ENCODE measurements around the gene FAM185A. TPM values are rescaled to one million over a fixed set of nuclear protein-coding genes. Genes with fewer than 3 reads are reported as not detected.

FAM185A gene
- total and polyA plus RNA-seq, 2 of the 13 experiments (the other 11 are each of a cell fraction or from before 2014, with no cell fraction given), result 5.0 to 11.6 TPM

- TF ChIP-seq ZFX (CRISPR knock-in tag; IDR thresholded peaks at IDR 0.05; ENCODE audit: low read depth) (no peak), GZF1 (CRISPR knock-in tag; IDR thresholded peaks at IDR 0.05) (no peak), ZBTB39 (CRISPR knock-in tag; IDR thresholded peaks at IDR 0.05) (no peak)
Observed at GRCh38 chr7:102849079-102849478, 100.3 kb downstream of the FAM185A start (continued).

- no peaks in the 10 kb centered on the region for H4K20me1 ChIP-seq (ENCODE audit: insufficient read depth, low read length)
- no peaks in the 10 kb centered on the region for H3K79me2 ChIP-seq (ENCODE audit: insufficient read depth, low read length)
- intact Hi-C loops (cut with micrococcal nuclease; ENCODE audit: unreplicated experiment) (no loop called here), in situ Hi-C loops (cut with HindIII; ENCODE audit: extremely low pct_ligation_motif_present, low pct_unique_long_range_greater_than_20kb) (no loop called here)
- no peak overlapping the region for H3K9ac ChIP-seq (ENCODE audit: insufficient read depth, low read depth, low read length)
- no peak overlapping the region for H3K4me2 ChIP-seq (ENCODE audit: low read depth, low read length)
- H3K4me3 ChIP-seq (replicated peaks in 1 of 3; ENCODE audit: insufficient read depth in 1 of 3, low read depth in 2 of 3, low read length in 3 of 3), result no peak overlapping the region
- H2AFZ ChIP-seq (ENCODE audit: low read length), result no peak overlapping the region
- ChIA-PET POLR2A (no interaction called here), CTCF (ENCODE audit: low intra/inter-chr PET ratio, low total read pairs) (no interaction called here)
- H3K36me3 ChIP-seq (replicated peaks in 1 of 2; ENCODE audit: control insufficient read depth in 1 of 2, insufficient read depth in 2 of 2, low read length in 2 of 2), result no peaks in the 10 kb centered on the region
- H3K27ac ChIP-seq (ENCODE audit: extremely low read length, insufficient read depth, low read length), result no peak overlapping the region
- FAIRE-seq (no peak), DNase-seq (ENCODE audit: low spot score) (no peak), ATAC-seq (no peak)
- 90% methylated on average over 3 of the region's 3 CpGs for WGBS (ENCODE audit: low lambda C conversion rate)
- BruUV-seq (replicated peaks), result no TSS peak
- H3K9me3 ChIP-seq (ENCODE audit: low read length), result no peaks in the 10 kb centered on the region
- H3K4me1 ChIP-seq (ENCODE audit: insufficient read depth, low read length), result 0 out of 2 replicates have a peak, but pooled peaks cover 10% of the 10 kb centered on the region
- no peaks in the 10 kb centered on the region; a peak in 1 of 5 replicates for H3K27me3 ChIP-seq (ENCODE audit: control insufficient read depth in 1 of 2, insufficient read depth in 2 of 2, low read length in 2 of 2)
- no peak for TF ChIP-seq NFIB (CRISPR knock-in tag; IDR thresholded peaks at IDR 0.05; ENCODE audit: borderline replicate concordance)
- no peak for TF ChIP-seq KLF15 (CRISPR knock-in tag; IDR thresholded peaks at IDR 0.05; ENCODE audit: borderline replicate concordance)
- TF ChIP-seq POGZ (CRISPR knock-in tag; IDR thresholded peaks at IDR 0.05), result no peak
- TF ChIP-seq AHR (CRISPR knock-in tag; IDR thresholded peaks at IDR 0.05), result no peak
- TF ChIP-seq GPBP1L1 (CRISPR knock-in tag; IDR thresholded peaks at IDR 0.05), result no peak
- no peak for TF ChIP-seq HNRNPUL1 (IDR thresholded peaks at IDR 0.05; ENCODE audit: low read depth, low read length)
- TF ChIP-seq ZNF407 (CRISPR knock-in tag; IDR thresholded peaks at IDR 0.05; ENCODE audit: not compliant biosample characterization), result no peak
- no peak for TF ChIP-seq NPAS2 (CRISPR knock-in tag; IDR thresholded peaks at IDR 0.05; ENCODE audit: borderline replicate concordance)
- no peak for TF ChIP-seq HMGA1 (CRISPR knock-in tag; conservative IDR thresholded peaks at IDR 0.05)
Observed at GRCh38 chr7:102849538-102849937, 100.7 kb downstream of the FAM185A start.

All from HepG2 (cell line).